A549 treated with AZD2906 at 1 μM for 4 hours (cell line): ENCODE data around the gene DALRD3. TPM values are rescaled to one million over a fixed set of nuclear protein-coding genes. Genes with fewer than 3 reads are reported as not detected.

ENCODE experiments used
- total RNA-seq: library from RNA; stranded (reverse); fragments of 200-300 nt; extraction: Qiagen RNA extraction; gene quantifications from 5 replicates; pipeline ENCODE4 v1.2.3, GENCODE V29; 2022

Gene DALRD3
- total RNA-seq = 17.7 to 26.6 TPM (median 24.7 TPM) in 5 replicates

GRCh38 chr3:49017971-49018706 lies at the start of gene DALRD3:
DALRD3 (minus strand) TSS chr3:49018580; CDS start chr3:49018564, 16 bp downstream.

GRCh38 chr3:49028673-49029562 lies 10.5 kb upstream of the DALRD3 start, which contains the start of gene IMPDH2:
IMPDH2 (minus strand) TSS chr3:49029398; CDS start chr3:49029350, 48 bp downstream.

GRCh38 chr3:49021813-49022687 lies 3.7 kb upstream of the DALRD3 start, which contains the start of gene NDUFAF3:
NDUFAF3 (plus strand) TSS chr3:49022121; CDS start chr3:49022145, 24 bp downstream.

GRCh38 chr3:49007068-49007770 lies 11.2 kb downstream of the DALRD3 start, which contains the start of gene WDR6:
WDR6 (plus strand) TSS chr3:49007391; CDS start chr3:49007432, 41 bp downstream.

GRCh38 chr3:48989796-48990635 lies 28.4 kb downstream of the DALRD3 start, which contains the start of gene P4HTM:
P4HTM (plus strand) TSS chr3:48990241; CDS start chr3:48990257, 16 bp downstream.

Other genes with a start within 250 kb of the DALRD3 start
- gene PRKAR2A, start 170.7 kb downstream of the DALRD3 start, total RNA-seq = 15.5 to 20.2 TPM (median 18.7 TPM) in 5 replicates
- 10.3 to 11.5 TPM (median 10.7 TPM) in 5 replicates for gene SLC25A20, start 119.7 kb downstream of the DALRD3 start, total RNA-seq
- 48.2 to 62.9 TPM (median 55.2 TPM) in 5 replicates for gene ARIH2, start 99.7 kb downstream of the DALRD3 start, total RNA-seq
- 12.4 to 18.2 TPM (median 16.8 TPM) in 5 replicates for gene P4HTM, start 28.3 kb downstream of the DALRD3 start, total RNA-seq
- gene WDR6, start 11.2 kb downstream of the DALRD3 start, total RNA-seq = 64.9 to 77.1 TPM (median 68.2 TPM) in 5 replicates
- 56.6 to 92.9 TPM (median 89.5 TPM) in 5 replicates for gene NDUFAF3, start 3.5 kb upstream of the DALRD3 start, total RNA-seq
- gene IMPDH2, start 10.8 kb upstream of the DALRD3 start, total RNA-seq = 147 to 171 TPM (median 156 TPM) in 5 replicates
- gene QRICH1, start 75.5 kb upstream of the DALRD3 start, total RNA-seq = 32.4 to 39.5 TPM (median 37.2 TPM) in 5 replicates
- gene QARS1, start 86.2 kb upstream of the DALRD3 start, total RNA-seq = 123 to 154 TPM (median 143 TPM) in 5 replicates
- 17.5 to 23.3 TPM (median 20.5 TPM) in 5 replicates for gene USP19, start 102.2 kb upstream of the DALRD3 start, total RNA-seq
- 83.5 to 112 TPM (median 105 TPM) in 5 replicates for gene LAMB2, start 114.5 kb upstream of the DALRD3 start, total RNA-seq
- 12.1 to 16.0 TPM (median 14.4 TPM) in 5 replicates for gene CCDC71, start 147.8 kb upstream of the DALRD3 start, total RNA-seq
- gene KLHDC8B, start 153.0 kb upstream of the DALRD3 start, total RNA-seq = 3.6 to 5.8 TPM (median 4.7 TPM) in 5 replicates